HG03095 (cell line): ENCODE measurements around the gene PTTG1.
A peak's percentile ranks its signal among the peaks of the same experiment; 100 is the strongest.

Experiments used
- ATAC-seq: cut with Tn5 transposase; IDR thresholded peaks from one replicate; pipeline ENCODE4 v1.9.1; 2021; ENCODE audit warnings: moderate library complexity; ENCODE audit not compliant: unreplicated experiment

PTTG1 gene

GRCh38 chr5:160452036-160452435 lies 30.4 kb downstream of the PTTG1 start:
- no peak for ATAC-seq

DNA sequence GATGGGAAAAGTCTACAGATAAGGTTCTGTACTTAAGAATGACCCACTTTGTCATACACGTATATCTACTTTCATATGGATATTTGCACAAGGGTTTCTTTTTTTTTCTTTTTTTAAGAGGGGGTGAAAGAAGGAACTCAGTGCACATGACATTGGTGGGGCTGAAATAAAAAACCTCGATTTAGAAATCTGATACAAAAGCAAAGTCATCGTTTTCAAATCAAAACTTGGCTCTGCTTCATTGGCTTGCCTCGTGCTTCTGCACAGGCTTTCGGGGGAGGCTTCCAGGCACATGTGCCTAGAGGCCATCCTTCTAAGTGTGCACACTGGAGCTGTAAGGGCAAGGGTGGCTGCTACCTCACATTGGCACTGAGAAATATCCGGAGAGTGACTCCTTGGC lies 31.1 kb downstream of the PTTG1 start:
- no peak for ATAC-seq

DNA sequence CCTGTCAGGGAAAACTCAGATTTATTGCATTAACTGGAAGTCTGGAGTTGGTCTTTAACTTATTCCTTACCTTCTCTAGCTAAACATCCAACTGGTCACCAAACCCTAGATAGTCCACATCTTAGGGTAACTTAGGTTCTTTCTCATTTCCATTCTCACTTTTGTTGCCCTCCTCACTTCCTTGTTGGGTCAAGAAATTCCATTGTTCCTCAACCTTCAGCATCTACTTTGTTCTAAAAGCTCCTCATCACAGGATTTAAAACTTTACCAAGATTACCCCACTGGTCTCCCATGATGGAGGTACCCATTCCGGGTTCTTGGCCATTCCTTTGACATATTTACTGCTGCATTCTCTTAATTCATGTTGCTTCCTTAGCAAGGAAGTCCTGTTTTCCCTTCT lies 32.1 kb downstream of the PTTG1 start:
- ATAC-seq: no peak

GRCh38 chr5:160455600-160455999 lies 33.9 kb downstream of the PTTG1 start:
- ATAC-seq: no peak

GRCh38 chr5:160456480-160457177 lies 35.0 kb downstream of the PTTG1 start:
- ATAC-seq: no peak

DNA sequence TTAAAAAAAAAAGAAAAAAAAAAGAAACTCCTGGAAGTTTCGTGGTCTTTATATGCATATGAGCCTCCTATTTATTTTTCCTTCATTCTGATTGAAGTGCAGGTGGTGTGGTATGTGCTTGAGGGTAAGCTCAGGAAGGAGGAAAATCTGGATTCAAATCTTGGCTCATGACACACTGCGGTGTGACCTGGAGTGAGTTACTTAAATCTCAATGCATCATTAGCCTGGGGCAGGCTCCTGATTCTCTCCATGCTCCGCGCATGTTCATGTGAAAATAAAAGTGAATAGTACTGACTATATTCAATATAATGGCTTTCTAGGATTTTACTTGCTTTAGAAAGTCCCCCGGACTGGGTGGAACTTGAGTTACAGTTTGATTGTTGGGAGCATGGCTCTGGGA lies 35.6 kb downstream of the PTTG1 start:
- ATAC-seq: no peak

- ATAC-seq: peak; percentile 74
These were observed 37.4 kb downstream of the PTTG1 start for GRCh38 chr5:160458806-160459800.

GRCh38 chr5:160460377-160461049 lies 38.9 kb downstream of the PTTG1 start:
- ATAC-seq: no peak

GRCh38 chr5:160461378-160461777 lies 39.7 kb downstream of the PTTG1 start:
- no peak for ATAC-seq

- ATAC-seq: no peak
These were observed 40.5 kb downstream of the PTTG1 start for GRCh38 chr5:160462167-160462566.

GRCh38 chr5:160463227-160463626 lies 41.6 kb downstream of the PTTG1 start:
- no peak for ATAC-seq

DNA sequence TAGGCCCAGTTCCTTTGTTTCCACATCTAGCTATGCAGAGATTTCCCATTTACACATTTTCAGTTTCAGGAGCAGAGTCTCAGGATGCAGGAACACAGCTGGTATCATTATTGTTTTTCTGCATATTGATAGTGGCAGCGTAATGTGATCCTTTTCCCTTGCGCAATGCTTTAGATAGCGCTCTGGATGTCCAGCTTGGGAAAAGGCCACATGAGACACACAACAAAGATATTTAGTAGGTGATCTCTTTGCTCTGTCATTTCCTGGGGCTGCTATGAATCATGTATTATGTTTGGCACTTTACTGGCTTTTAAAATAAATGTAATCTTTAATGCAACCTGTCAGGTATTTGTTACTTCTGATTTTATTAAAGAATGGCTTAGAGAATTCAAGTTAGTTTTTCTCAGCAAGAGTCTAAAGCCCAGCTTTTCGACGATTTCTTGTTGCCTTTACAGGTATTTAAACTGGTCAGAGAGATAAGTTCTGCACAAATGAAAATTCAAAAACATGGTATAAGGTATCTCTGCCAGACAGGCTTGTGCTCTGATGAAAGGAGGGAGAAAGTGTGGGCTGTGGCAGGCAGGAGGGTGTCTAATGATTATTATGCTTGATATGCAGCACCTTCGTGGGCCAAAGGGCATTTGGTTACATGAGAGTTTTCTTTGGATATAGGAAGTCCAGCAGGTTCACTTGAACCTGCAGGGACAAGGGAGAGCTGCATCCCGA lies 42.2 kb downstream of the PTTG1 start:
- ATAC-seq: no peak

DNA sequence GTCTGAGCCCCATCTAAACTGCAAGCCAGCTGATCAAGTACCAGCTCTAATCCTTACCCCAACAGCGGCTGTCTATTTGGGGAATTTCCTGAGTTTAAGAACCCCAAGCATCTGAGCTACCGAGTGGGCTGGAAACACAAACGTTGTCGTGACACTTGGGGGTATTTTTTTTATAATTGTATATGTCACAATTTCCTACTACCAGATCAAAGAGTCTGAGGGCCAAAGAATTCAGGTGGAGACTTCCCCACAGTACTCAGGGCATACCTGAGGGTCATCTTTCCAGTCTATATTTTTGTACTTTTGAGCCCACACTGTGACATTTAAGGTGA lies 42.8 kb downstream of the PTTG1 start:
- no peak for ATAC-seq

GRCh38 chr5:160466116-160466515 lies 44.5 kb downstream of the PTTG1 start:
- ATAC-seq: no peak

- no peak for ATAC-seq
These were observed 45.4 kb downstream of the PTTG1 start for GRCh38 chr5:160466889-160467554.

DNA sequence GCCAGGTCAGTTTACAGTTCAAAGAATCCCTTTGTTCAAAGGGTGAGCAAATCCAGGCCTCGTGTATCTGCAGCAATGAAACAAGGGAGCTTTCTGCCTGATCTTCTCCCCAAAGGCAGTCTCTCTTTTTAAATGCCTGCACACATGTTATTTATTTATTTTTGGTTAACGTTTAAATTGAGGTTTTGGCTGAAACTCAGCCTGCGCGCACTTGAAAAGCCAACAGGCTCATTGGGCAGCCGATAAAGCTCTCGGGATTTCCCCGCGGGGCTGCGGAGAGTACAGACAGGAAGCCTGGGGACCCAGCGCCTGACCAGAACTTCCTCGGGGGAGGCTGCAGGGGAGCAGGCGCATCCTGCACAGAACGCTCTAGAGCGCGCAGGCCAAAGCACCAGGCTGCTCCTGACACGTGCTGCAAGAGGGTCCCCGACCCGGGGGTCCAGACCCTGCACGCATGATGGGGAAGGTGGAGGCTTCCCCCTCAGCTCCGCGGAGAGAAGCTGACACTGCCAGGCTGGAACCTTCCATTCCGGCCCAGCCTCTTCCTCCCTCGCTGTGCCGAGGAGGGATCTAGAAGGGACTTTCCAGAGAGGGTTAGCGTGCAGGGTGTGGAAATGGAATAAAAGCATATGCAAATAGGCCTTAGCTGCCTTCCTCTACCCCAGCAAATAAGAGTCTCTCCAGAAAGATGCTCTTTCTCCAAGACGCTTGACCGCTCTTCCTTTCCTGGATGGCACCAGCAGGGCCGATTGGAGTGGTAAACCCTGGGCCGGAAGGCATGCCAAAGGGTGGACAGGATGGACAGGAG lies 46.1 kb downstream of the PTTG1 start:
- peak; percentile 93 for ATAC-seq

DNA sequence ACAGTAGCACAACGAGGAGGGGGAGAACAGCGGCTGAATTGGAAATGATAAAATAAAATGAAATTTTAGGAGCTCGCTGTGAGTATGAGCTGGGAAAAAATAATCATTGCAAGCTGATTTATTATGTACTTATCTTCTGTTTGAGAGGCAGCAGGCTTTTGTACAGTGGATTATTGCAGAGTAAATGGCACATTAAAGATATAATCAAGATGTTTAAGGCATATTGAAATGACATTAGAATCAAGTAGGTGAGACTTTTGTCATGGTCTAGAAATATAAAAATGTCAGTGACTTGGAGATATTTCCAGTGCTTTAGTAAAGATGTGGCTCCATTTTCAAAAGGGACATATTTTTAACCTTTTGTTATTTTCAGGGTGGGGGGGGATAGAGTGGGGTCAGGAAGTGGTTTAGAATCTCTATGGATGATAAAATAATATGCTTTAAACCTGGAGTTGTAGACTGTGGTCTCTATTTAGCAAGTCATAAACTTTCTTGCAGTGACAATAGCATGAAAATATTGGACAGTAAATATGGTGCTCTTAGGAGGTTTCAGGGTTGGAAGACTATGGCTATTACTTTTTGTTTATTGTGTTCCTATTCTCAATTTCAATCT lies 46.8 kb downstream of the PTTG1 start:
- ATAC-seq: no peak

GRCh38 chr5:160469156-160470144 lies 47.8 kb downstream of the PTTG1 start:
- ATAC-seq: no peak
